Colonic mucosa (tissue), 4 donors: ENCODE results near the gene ANKRD11. TPM values are rescaled to one million over a fixed set of nuclear protein-coding genes. Genes with fewer than 3 reads are reported as not detected.

Experiments used
- DNase-seq: peaks from one replicate; pipeline ENCODE4 v3.0.0-alpha.2; 2020
- H3K27ac ChIP-seq: fragments of 200-600 bp; one replicate; pipeline ENCODE4 v1.8.0; 2021
- H3K27me3 ChIP-seq: fragments of 200-600 bp; one replicate; pipeline ENCODE4 v1.8.0; 2021
- H3K36me3 ChIP-seq: fragments of 200-600 bp; one replicate; pipeline ENCODE4 v1.8.0; 2021
- H3K4me1 ChIP-seq: fragments of 200-600 bp; one replicate; pipeline ENCODE4 v1.8.0; 2021; ENCODE audit warnings: mild to moderate bottlenecking
- H3K4me3 ChIP-seq: fragments of 200-600 bp; one replicate; pipeline ENCODE4 v1.8.0; 2021
- H3K9ac ChIP-seq, 2 donors: one replicate each; pipeline ENCODE4 v1.7.0; 2013; ENCODE audit warnings: control low read depth in 2 of 2, low read depth in 2 of 2, low read length in 2 of 2
- H3K9me3 ChIP-seq: fragments of 200-600 bp; one replicate; pipeline ENCODE4 v1.8.0; 2021
- CTCF ChIP-seq: fragments of 200-600 bp; IDR thresholded peaks from one replicate; pipeline ENCODE4 v1.8.0; 2022; ENCODE audit warnings: antibody characterized with exemption, mild to moderate bottlenecking
- intact Hi-C: fragments of 100-400 bp; cut with DNase I; formaldehyde crosslinking; loops from one replicate; pipeline ENCODE4 v1.14.1; 2022
- total RNA-seq, 2 donors: library from RNA; stranded (reverse); fragmentation: NEBNext Ultra II Directional in 1 of 2; extraction: Animal tissue kit (Norgen Biotek cat#: 25700) in 1 of 2; gene quantifications; one replicate each; pipeline ENCODE4 v1.2.1, GENCODE V29; 2021
- donor health status: healthy.
- donor health status: DM: no; HTN: no; CAD: no.
- donor health status: DM: no; HTN: no; CAD: no.

ANKRD11 gene
- total RNA-seq, 2 donors from 2014 or later: 69.4 to 129 TPM

GRCh38 chr16:89233678-89234490 is 256.5 kb downstream of the ANKRD11 start:
- no peak overlapping the region for H3K9ac ChIP-seq
- no peaks in the 10 kb centered on the region for H3K9me3 ChIP-seq
- H3K27me3 ChIP-seq: no peaks in the 10 kb centered on the region
- intact Hi-C loops: no loop called here
- H3K27ac ChIP-seq: no peak overlapping the region
- no peak for DNase-seq
- no peaks in the 10 kb centered on the region for H3K36me3 ChIP-seq
- no peaks in the 10 kb centered on the region for H3K4me1 ChIP-seq
- TF ChIP-seq CTCF: no peak
- H3K4me3 ChIP-seq: no peak overlapping the region

GRCh38 chr16:89232107-89232506 is 258.3 kb downstream of the ANKRD11 start:
- no peak overlapping the region for H3K4me3 ChIP-seq
- H3K27me3 ChIP-seq: no peaks in the 10 kb centered on the region
- H3K9ac ChIP-seq: no peak overlapping the region
- H3K27ac ChIP-seq: no peak overlapping the region
- TF ChIP-seq CTCF: no peak
- no peak for DNase-seq
- H3K4me1 ChIP-seq: no peaks in the 10 kb centered on the region
- peaks cover 5% of the 10 kb centered on the region for H3K36me3 ChIP-seq
- intact Hi-C loops: no loop called here
- no peaks in the 10 kb centered on the region for H3K9me3 ChIP-seq

- H3K36me3 ChIP-seq: peaks cover 14% of the 10 kb centered on the region
- no peak overlapping the region for H3K27ac ChIP-seq
- H3K4me1 ChIP-seq: no peaks in the 10 kb centered on the region
- intact Hi-C loops: no loop called here
- no peak for TF ChIP-seq CTCF
- H3K4me3 ChIP-seq: no peak overlapping the region
- no peaks in the 10 kb centered on the region for H3K9me3 ChIP-seq
- H3K9ac ChIP-seq: no peak overlapping the region
- no peaks in the 10 kb centered on the region for H3K27me3 ChIP-seq
- no peak for DNase-seq
Observed at GRCh38 chr16:89230255-89230654, 260.1 kb downstream of the ANKRD11 start.

- Histone ChIP-seq H3K9ac (no peak overlapping the region), H3K36me3 (peaks cover 14% of the 10 kb centered on the region), H3K9me3 (no peaks in the 10 kb centered on the region), H3K4me3 (no peak overlapping the region), H3K27me3 (no peaks in the 10 kb centered on the region), H3K27ac (no peak overlapping the region), H3K4me1 (no peaks in the 10 kb centered on the region)
- no peak for DNase-seq
- TF ChIP-seq CTCF: no peak
- intact Hi-C loops: no loop called here
Observed at GRCh38 chr16:89224665-89225064, 265.7 kb downstream of the ANKRD11 start.

- H3K4me3 ChIP-seq: no peak overlapping the region
- H3K36me3 ChIP-seq: peaks cover 14% of the 10 kb centered on the region
- no peak for TF ChIP-seq CTCF
- no peaks in the 10 kb centered on the region for H3K9me3 ChIP-seq
- H3K9ac ChIP-seq: no peak overlapping the region
- DNase-seq: no peak
- H3K27ac ChIP-seq: no peak overlapping the region
- intact Hi-C loops: no loop called here
- peaks cover 3% of the 10 kb centered on the region for H3K4me1 ChIP-seq
- H3K27me3 ChIP-seq: no peaks in the 10 kb centered on the region
Observed at GRCh38 chr16:89222931-89223330, 267.4 kb downstream of the ANKRD11 start.
